ENCODE measurements around the gene NSG1.

- no peak for TF ChIP-seq CTCF (IDR thresholded peaks at IDR 0.05)
- TF ChIP-seq POLR2AphosphoS5 (IDR thresholded peaks at IDR 0.05; ENCODE audit: low read depth, low read length): no peak
- TF ChIP-seq SIN3A (IDR thresholded peaks at IDR 0.05; ENCODE audit: borderline replicate concordance, insufficient read depth, low read depth, low read length): no peak
- TF ChIP-seq, protein P1, sequence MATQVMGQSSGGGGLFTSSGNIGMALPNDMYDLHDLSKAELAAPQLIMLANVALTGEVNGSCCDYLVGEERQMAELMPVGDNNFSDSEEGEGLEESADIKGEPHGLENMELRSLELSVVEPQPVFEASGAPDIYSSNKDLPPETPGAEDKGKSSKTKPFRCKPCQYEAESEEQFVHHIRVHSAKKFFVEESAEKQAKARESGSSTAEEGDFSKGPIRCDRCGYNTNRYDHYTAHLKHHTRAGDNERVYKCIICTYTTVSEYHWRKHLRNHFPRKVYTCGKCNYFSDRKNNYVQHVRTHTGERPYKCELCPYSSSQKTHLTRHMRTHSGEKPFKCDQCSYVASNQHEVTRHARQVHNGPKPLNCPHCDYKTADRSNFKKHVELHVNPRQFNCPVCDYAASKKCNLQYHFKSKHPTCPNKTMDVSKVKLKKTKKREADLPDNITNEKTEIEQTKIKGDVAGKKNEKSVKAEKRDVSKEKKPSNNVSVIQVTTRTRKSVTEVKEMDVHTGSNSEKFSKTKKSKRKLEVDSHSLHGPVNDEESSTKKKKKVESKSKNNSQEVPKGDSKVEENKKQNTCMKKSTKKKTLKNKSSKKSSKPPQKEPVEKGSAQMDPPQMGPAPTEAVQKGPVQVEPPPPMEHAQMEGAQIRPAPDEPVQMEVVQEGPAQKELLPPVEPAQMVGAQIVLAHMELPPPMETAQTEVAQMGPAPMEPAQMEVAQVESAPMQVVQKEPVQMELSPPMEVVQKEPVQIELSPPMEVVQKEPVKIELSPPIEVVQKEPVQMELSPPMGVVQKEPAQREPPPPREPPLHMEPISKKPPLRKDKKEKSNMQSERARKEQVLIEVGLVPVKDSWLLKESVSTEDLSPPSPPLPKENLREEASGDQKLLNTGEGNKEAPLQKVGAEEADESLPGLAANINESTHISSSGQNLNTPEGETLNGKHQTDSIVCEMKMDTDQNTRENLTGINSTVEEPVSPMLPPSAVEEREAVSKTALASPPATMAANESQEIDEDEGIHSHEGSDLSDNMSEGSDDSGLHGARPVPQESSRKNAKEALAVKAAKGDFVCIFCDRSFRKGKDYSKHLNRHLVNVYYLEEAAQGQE (IDR thresholded peaks at IDR 0.05; ENCODE audit: insufficient read depth in 1 of 2, low read depth in 2 of 2, low read length in 1 of 2): no peak
Measured at GRCh38 chr4:4395849-4396627, 9.1 kb downstream of the NSG1 start.
